GM13977 (cell line): ENCODE results near the gene CLN6.

Experiments
- DNase-seq: peaks from one replicate; pipeline ENCODE4 v3.0.0; 2012; ENCODE audit warnings: low spot score
- CTCF ChIP-seq: IDR thresholded peaks from 2 replicates; pipeline ENCODE4 v1.5.1; 2012; ENCODE audit warnings: mild to moderate bottlenecking, control low read depth; ENCODE audit not compliant: insufficient read depth; ENCODE audit errors: extremely low read depth, missing control alignments
- in situ Hi-C: fragments of 300-500 bp; cut with MboI; formaldehyde crosslinking; loops from one replicate; pipeline ENCODE4 v1.12.0; 2022; ENCODE audit warnings: low sequenced_read_pairs, low pct_unique_long_range_greater_than_20kb, mixed read lengths, inconsistent platforms; ENCODE audit not compliant: unreplicated experiment

The CLN6 gene

GRCh38 chr15:68197661-68198437 is 31.7 kb downstream of the CLN6 start:
- in situ Hi-C loops: no loop called here
- peak; percentile 9 for DNase-seq
- no peak for TF ChIP-seq CTCF

DNA sequence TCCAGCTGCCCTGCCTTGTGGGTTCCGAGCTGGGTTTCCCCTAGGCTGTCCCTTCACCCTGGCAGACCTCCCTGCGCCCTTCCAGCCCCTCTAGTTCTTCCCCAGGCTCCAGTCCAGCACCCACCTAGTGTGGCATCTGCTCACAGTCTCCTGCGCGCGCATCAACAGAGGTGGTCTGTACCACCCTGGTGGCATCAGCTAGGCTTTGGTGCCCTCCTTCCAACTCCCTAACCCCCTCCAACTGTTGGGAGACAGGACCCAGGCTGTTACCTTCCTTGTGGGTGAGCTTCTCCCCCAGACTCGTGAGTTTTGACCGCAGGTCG is 32.4 kb downstream of the CLN6 start:
- in situ Hi-C loops: no loop called here
- DNase-seq: no peak
- TF ChIP-seq CTCF: no peak

DNA sequence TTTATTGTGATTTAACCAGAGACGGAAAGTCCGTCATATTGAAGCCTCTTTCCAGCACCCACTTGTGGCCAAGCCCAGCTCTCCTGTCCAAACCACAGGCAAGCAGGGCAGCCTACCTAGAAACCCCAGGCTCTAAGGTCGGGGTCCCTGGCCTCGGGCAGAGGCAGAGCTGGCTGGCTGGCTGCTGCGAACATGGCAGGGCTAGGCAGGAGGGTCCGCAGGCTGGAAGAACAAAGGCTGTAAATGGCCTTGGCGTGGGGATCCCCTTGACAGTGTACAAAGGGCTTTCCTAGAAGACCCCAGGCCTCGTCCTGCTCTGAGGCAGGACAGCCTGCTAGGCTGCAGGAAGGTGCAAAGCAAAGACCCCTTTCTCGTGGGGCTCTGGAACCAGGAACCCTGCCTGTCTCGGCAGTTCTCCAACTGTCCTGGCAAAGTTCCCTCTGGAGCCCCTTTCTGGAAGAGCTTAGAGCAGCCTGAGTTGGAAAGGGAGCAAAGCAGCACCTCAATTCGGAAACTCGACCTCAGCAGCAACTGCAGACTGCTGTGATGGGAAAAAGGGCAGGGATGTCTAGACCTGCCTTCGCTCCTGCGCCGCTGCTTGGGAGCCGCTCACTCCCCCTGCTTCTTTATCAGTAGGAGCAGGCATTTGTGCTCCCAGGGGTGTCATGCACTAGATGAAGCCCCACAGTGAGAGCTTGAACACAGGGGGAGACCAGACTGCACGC is 32.9 kb downstream of the CLN6 start:
- in situ Hi-C loops: no loop called here
- TF ChIP-seq CTCF: no peak
- DNase-seq: peak; percentile 36

DNA sequence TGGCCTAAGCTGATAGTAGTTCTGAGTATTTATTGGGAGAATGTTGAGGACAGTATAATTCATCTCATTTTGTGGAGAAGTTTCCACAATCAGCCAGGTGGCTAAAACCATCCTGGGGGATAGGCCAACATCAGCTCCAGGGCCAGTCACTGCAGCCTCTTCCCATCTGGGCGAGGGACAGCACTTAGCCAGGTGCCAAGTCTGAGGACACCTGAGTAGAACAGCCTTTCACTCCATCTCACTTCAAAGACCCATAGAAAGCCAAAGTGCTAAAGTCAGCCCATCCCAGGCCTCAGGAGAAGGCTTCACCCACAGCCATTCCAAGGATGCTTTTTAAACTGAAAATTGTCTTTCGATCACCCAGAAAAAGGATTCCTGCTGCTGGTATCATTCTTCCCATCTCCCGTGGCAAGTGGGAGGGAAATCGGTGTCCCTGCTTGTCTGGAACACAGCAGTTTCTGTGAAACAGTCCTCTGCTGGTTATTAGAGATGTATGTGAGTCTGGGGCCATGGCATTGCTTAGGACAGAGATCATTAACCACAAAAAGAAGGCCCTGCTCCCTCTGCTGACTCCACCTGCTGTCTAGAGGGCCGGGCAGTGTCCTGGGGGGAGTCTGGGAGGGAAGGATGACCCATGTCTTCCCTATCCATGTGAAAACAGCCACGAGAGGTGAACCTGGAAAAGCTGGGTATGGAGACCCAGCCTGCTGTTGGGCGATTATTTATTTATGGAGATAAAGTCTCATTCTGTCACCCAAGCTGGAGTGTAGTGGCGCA is 34.0 kb downstream of the CLN6 start:
- TF ChIP-seq CTCF: no peak
- peak; percentile 14 for DNase-seq
- in situ Hi-C loops: no loop called here

DNA sequence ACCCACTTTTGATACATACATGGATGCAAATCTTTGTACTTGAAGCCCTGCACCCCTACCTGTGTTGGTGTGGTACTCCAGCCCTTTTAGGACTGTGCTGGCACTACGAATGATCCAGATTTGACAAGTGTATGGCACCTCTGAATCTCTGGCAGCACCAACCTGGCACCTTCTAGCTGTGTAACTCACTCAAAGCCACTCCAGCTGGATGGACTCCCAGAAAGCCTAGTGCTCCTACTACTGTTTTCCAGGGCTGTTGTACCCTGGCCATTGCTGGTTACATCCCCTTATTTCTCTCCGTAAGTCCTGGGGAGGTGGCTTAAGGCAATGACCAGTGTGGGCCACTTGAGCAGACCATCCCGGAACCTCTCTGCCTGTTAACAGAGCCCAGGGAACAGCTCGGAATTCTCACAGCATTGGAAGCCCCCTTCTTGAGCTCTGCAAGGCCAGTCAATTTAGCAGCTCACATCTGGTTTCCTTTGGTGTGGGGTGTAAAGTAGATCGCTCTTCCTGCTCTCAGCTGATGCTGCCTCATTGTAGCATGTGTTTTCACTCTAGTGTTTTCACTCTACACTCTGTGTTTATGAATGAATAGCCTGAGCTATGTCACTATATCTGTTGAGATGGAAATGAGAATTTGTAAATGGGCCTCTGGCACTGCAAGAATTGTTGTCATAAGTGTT is 36.6 kb downstream of the CLN6 start:
- in situ Hi-C loops: no loop called here
- no peak for TF ChIP-seq CTCF
- no peak for DNase-seq

DNA sequence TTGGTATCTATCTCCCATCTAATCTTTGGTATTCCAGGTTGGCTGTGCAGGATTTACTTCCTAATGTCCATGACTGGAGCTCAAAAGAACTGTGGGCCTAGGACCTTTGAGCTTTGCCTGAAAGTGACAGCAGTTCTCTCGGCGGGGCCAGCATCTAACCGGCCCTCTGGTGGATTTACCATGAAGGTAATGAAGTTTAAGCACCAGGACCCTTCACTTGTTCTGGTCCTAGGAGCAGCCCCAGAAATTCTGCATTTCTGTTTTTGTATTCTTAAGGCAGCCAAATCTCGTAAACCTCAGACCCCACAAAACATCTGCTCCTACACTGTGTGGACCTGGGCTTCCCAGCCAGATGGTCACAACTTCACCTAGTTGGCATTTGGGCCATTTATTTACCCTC is 37.4 kb downstream of the CLN6 start:
- in situ Hi-C loops: no loop called here
- TF ChIP-seq CTCF: no peak
- no peak for DNase-seq
